CD4-positive, alpha-beta T cell (primary cell): Measurements from ENCODE around the gene SYK. TPM values are rescaled to one million over a fixed set of nuclear protein-coding genes. Genes with fewer than 3 reads are reported as not detected.

Source experiments
- ATAC-seq: fragments of 200-7000 bp; cut with Tn5 transposase; one replicate; pipeline ENCODE4 v1.10.0; 2022; ENCODE audit warnings: mild to moderate bottlenecking; ENCODE audit not compliant: poor library complexity
- CTCF ChIA-PET: fragments of 350-600 bp; sonication (Branson Sonifier 250); formaldehyde crosslinking; loops from one replicate; lab custom pipeline; 2021; ENCODE audit warnings: antibody characterized with exemption, inconsistent platforms; lab: Charles Lee
- POLR2A ChIA-PET: fragments of 350-600 bp; sonication (Branson Sonifier 250); formaldehyde crosslinking; loops from one replicate; lab custom pipeline; 2021; ENCODE audit warnings: antibody characterized with exemption, inconsistent platforms; lab: Charles Lee
- DNase-seq, 14 experiments: peaks; one replicate each; pipeline ENCODE4 v3.0.0-alpha.2; 2013 to 2020; ENCODE audit warnings: mixed read lengths in 2 of 14
- H3K27ac ChIP-seq, 2 donors: one replicate each; pipeline versions ENCODE4 v1.5.1 to v1.7.0; 2013; ENCODE audit warnings: low read length in 2 of 2, low read depth in 1 of 2, mild to moderate bottlenecking in 1 of 2
- H3K27me3 ChIP-seq, 2 experiments: 1 replicate in 1 of 2; 2 replicates in 1 of 2; pipeline versions ENCODE4 v1.6.1 to v1.7.0; 2013; ENCODE audit warnings: low read length in 2 of 2, control low read depth in 1 of 2, mild to moderate bottlenecking in 1 of 2, moderate library complexity in 1 of 2; ENCODE audit not compliant: insufficient read depth in 2 of 2, control insufficient read depth in 1 of 2
- H3K36me3 ChIP-seq: one replicate; pipeline ENCODE4 v1.6.1; 2013; ENCODE audit warnings: low read length, control low read depth; ENCODE audit not compliant: insufficient read depth
- H3K4me1 ChIP-seq: one replicate; pipeline ENCODE4 v1.6.1; 2013; ENCODE audit warnings: low read length, control low read depth; ENCODE audit not compliant: insufficient read depth
- H3K4me3 ChIP-seq: one replicate; pipeline ENCODE4 v1.5.1; 2013; ENCODE audit warnings: mild to moderate bottlenecking, low read length, moderate library complexity
- H3K9me3 ChIP-seq, 2 experiments: 1 replicate in 1 of 2; 2 replicates in 1 of 2; pipeline versions ENCODE4 v1.6.1 to v1.7.0; 2013; ENCODE audit warnings: low read length in 2 of 2, mild to moderate bottlenecking in 2 of 2, control low read depth in 1 of 2, moderate library complexity in 1 of 2; ENCODE audit not compliant: control insufficient read depth in 1 of 2, insufficient read depth in 1 of 2
- H3K27ac Mint-ChIP-seq: one replicate; pipeline ENCODE4 v1.8.0; 2020; ENCODE audit warnings: mixed read lengths
- H3K27me3 Mint-ChIP-seq: one replicate; pipeline ENCODE4 v1.8.0; 2021; ENCODE audit warnings: mixed read lengths
- H3K36me3 Mint-ChIP-seq: one replicate; pipeline ENCODE4 v1.8.0; 2021; ENCODE audit warnings: low read depth, mixed read lengths
- H3K4me1 Mint-ChIP-seq: one replicate; pipeline ENCODE4 v1.8.0; 2021; ENCODE audit warnings: low read depth, mixed read lengths
- H3K4me3 Mint-ChIP-seq: one replicate; pipeline ENCODE4 v1.8.0; 2020; ENCODE audit warnings: mild to moderate bottlenecking, mixed read lengths
- H3K9me3 Mint-ChIP-seq: one replicate; pipeline ENCODE4 v1.8.0; 2020; ENCODE audit warnings: mixed read lengths
- intact Hi-C, 2 experiments: fragments of 100-400 bp; cut with DNase I in 1 of 2; cut with micrococcal nuclease in 1 of 2; formaldehyde crosslinking; loops; one replicate each; pipeline versions ENCODE4 v1.15.1 to v1.9.0; 2023 to 2025; cut with DNase I, micrococcal nuclease
- total RNA-seq, 174 experiments: library from RNA in 2 of 174; stranded (reverse) in 2 of 174; gene quantifications; one replicate each; pipeline ENCODE4 v1.2.3 and lab custom pipeline; 2021 to 2026
- TF ChIP-seq, protein P1 (sequence below): fragments of 200-600 bp; IDR thresholded peaks from one replicate; pipeline ENCODE4 v1.8.0; 2022; ENCODE audit warnings: antibody characterized with exemption, mild to moderate bottlenecking

Gene SYK
- total RNA-seq, 2 experiments from 2014 or later, result 1.1 to 1.2 TPM

- H3K27ac ChIP-seq, result no peak overlapping the region
- DNase-seq, result no peak
- H3K4me1 ChIP-seq, result no peaks in the 10 kb centered on the region
- no peak overlapping the region for H3K4me3 Mint-ChIP-seq
- H3K27me3 Mint-ChIP-seq, result peaks cover 17% of the 10 kb centered on the region
- POLR2A ChIA-PET, result no interaction called here
- H3K4me1 Mint-ChIP-seq, result no peaks in the 10 kb centered on the region
- no peak overlapping the region for H3K4me3 ChIP-seq
- peaks cover 0 to 6% of the 10 kb centered on the region in 2 experiments for H3K27me3 ChIP-seq
- no peaks in the 10 kb centered on the region for H3K36me3 ChIP-seq
- ATAC-seq, result no peak
- peaks cover 6 to 11% of the 10 kb centered on the region in 2 experiments for H3K9me3 ChIP-seq
- no peak overlapping the region for H3K27ac Mint-ChIP-seq
- peaks cover 6% of the 10 kb centered on the region for H3K9me3 Mint-ChIP-seq
- TF ChIP-seq, protein P1, sequence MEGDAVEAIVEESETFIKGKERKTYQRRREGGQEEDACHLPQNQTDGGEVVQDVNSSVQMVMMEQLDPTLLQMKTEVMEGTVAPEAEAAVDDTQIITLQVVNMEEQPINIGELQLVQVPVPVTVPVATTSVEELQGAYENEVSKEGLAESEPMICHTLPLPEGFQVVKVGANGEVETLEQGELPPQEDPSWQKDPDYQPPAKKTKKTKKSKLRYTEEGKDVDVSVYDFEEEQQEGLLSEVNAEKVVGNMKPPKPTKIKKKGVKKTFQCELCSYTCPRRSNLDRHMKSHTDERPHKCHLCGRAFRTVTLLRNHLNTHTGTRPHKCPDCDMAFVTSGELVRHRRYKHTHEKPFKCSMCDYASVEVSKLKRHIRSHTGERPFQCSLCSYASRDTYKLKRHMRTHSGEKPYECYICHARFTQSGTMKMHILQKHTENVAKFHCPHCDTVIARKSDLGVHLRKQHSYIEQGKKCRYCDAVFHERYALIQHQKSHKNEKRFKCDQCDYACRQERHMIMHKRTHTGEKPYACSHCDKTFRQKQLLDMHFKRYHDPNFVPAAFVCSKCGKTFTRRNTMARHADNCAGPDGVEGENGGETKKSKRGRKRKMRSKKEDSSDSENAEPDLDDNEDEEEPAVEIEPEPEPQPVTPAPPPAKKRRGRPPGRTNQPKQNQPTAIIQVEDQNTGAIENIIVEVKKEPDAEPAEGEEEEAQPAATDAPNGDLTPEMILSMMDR, result no peak
- intact Hi-C loops, result no loop called here
- H3K36me3 Mint-ChIP-seq, result no peaks in the 10 kb centered on the region
- CTCF ChIA-PET, result interaction anchor here (0.7 kb wide), 1 partner anchor 25 kb away, joined by 4 read pairs; no protein-coding TSS in a partner anchor
Observed at GRCh38 chr9:90890146-90890810, 88.7 kb downstream of the SYK start.

DNA sequence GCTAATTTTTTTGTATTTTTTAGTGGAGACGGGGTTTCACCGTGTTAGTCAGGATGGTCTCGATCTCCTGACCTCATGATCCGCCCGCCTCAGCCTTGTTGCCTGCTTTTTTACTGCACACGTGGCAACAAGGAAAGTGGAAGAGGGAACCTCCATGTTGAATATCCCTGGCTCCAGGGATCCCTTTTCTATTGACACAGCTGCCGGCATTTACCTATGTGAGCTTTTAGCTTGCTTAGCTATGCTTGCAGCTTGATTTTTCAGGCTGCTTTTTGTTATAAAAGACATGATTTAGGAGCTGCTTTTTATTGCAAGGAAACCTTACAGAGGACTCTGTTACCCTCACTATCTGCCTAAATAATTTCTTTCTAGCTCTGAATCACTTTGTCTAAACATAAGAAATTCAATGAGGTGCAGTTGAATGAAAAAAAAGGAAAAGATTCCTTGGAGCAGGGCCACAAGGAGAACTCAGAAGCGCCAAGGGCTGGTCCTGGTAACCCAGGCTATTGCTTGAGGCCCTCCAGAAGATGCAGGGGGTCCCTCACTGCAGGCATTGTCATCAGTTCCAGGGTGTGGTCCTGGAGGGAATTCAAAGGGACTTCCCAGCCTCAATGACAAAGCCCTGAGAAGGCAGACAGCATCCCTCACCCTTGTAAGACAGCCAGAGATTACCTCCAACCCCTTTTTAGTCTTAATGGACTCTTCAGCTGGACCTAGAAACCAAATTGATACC, 89.9 kb downstream of the SYK start:
- no peaks in the 10 kb centered on the region for H3K4me1 ChIP-seq
- peaks cover 17% of the 10 kb centered on the region for H3K27me3 Mint-ChIP-seq
- intact Hi-C loops, result no loop called here
- ChIA-PET CTCF (interaction anchor here (0.6 kb wide), 1 partner anchor 580 kb away, joined by 3 read pairs; no protein-coding TSS in a partner anchor), POLR2A (no interaction called here)
- TF ChIP-seq, protein P1, result no peak
- no peaks in the 10 kb centered on the region for H3K4me1 Mint-ChIP-seq
- no peak overlapping the region for H3K4me3 ChIP-seq
- H3K9me3 ChIP-seq, result peaks cover 0 to 6% of the 10 kb centered on the region in 2 experiments
- peaks cover 0 to 6% of the 10 kb centered on the region in 2 experiments for H3K27me3 ChIP-seq
- ATAC-seq, result no peak
- H3K36me3 ChIP-seq, result no peaks in the 10 kb centered on the region
- no peaks in the 10 kb centered on the region for H3K9me3 Mint-ChIP-seq
- H3K4me3 Mint-ChIP-seq, result no peak overlapping the region
- H3K36me3 Mint-ChIP-seq, result no peaks in the 10 kb centered on the region
- no peak overlapping the region for H3K27ac ChIP-seq
- DNase-seq, result no peak
- H3K27ac Mint-ChIP-seq, result no peak overlapping the region

GRCh38 chr9:90892918-90893317, 91.3 kb downstream of the SYK start:
- ChIA-PET POLR2A (no interaction called here), CTCF (no interaction called here)
- Mint-ChIP-seq H3K9me3 (no peaks in the 10 kb centered on the region), H3K4me1 (no peaks in the 10 kb centered on the region), H3K36me3 (no peaks in the 10 kb centered on the region), H3K27me3 (peaks cover 17% of the 10 kb centered on the region), H3K27ac (no peak overlapping the region), H3K4me3 (no peak overlapping the region)
- peaks cover 0 to 6% of the 10 kb centered on the region in 2 experiments for H3K9me3 ChIP-seq
- H3K27ac ChIP-seq, result no peak overlapping the region
- DNase-seq (no peak), ATAC-seq (no peak)
- TF ChIP-seq, protein P1, result no peak
- intact Hi-C loops, result no loop called here
- H3K36me3 ChIP-seq, result no peaks in the 10 kb centered on the region
- no peak overlapping the region for H3K4me3 ChIP-seq
- H3K27me3 ChIP-seq, result peaks cover 0 to 6% of the 10 kb centered on the region in 2 experiments
- no peaks in the 10 kb centered on the region for H3K4me1 ChIP-seq
